NT2/D1 (cell line): ENCODE data around the gene SNX5.

Experiments
- DNase-seq: peaks from one replicate; pipeline ENCODE4 v3.0.0-alpha.2; 2011; ENCODE audit warnings: low read depth, low spot score
- H3K27me3 ChIP-seq: 2 replicates; pipeline ENCODE4 v1.6.0; 2011; ENCODE audit warnings: mild to moderate bottlenecking; ENCODE audit not compliant: insufficient read length, insufficient read depth
- H3K36me3 ChIP-seq: 2 replicates; pipeline ENCODE4 v1.6.1; 2011; ENCODE audit warnings: mild to moderate bottlenecking, low read length, mixed read lengths; ENCODE audit not compliant: insufficient read depth, insufficient read length
- H3K4me1 ChIP-seq: 2 replicates; pipeline ENCODE4 v1.5.1; 2011; ENCODE audit not compliant: insufficient read depth, insufficient read length
- H3K4me3 ChIP-seq: 2 replicates; pipeline ENCODE4 v1.5.1; 2011; ENCODE audit warnings: low read depth; ENCODE audit not compliant: insufficient read length
- H3K9ac ChIP-seq: 2 replicates; pipeline ENCODE4 v1.6.0; 2011; ENCODE audit warnings: low read depth; ENCODE audit not compliant: insufficient read length
- H3K9me3 ChIP-seq: 2 replicates; pipeline ENCODE4 v1.5.1; 2011; ENCODE audit warnings: mild to moderate bottlenecking, low read length; ENCODE audit not compliant: insufficient read depth
- SUZ12 ChIP-seq: IDR thresholded peaks from 2 replicates; pipeline ENCODE4 v1.6.1; 2011; ENCODE audit not compliant: insufficient read length, insufficient read depth; ENCODE audit errors: extremely low read depth
- YY1 ChIP-seq: IDR thresholded peaks from 2 replicates; pipeline ENCODE4 v1.6.1; 2011; ENCODE audit not compliant: insufficient read length, insufficient read depth
- ZNF274 ChIP-seq: IDR thresholded peaks from 2 replicates; pipeline ENCODE4 v1.6.1; 2011; ENCODE audit warnings: mild to moderate bottlenecking, low read depth, low read length

SNX5 gene

DNA sequence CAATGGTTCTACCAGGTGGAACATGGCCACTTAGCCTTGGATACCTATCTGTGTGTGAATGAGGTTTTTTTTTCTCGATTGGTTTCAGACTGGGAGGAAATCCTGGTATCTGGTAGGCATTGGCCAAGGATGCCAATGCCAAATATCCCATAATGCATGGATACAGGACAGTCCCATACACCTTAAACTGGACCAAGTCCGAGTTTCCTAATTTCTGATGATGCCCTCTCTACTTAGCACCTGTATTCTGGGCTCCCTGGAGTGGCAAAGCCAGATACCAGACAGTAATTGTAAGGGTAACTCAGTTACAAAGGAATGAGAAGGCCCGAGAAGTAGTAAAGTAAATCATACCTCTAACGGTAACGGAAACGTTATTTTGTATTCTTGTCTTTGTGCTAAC is 17.9 kb downstream of the SNX5 start:
- Histone ChIP-seq H3K36me3 (peaks cover 95% of the 10 kb centered on the region), H3K27me3 (no peaks in the 10 kb centered on the region), H3K4me1 (peaks cover 2% of the 10 kb centered on the region), H3K9ac (no peak overlapping the region), H3K9me3 (no peaks in the 10 kb centered on the region), H3K4me3 (no peak overlapping the region)
- TF ChIP-seq SUZ12: no peak
- no peak for TF ChIP-seq YY1
- TF ChIP-seq ZNF274: no peak
- no peak for DNase-seq

DNA sequence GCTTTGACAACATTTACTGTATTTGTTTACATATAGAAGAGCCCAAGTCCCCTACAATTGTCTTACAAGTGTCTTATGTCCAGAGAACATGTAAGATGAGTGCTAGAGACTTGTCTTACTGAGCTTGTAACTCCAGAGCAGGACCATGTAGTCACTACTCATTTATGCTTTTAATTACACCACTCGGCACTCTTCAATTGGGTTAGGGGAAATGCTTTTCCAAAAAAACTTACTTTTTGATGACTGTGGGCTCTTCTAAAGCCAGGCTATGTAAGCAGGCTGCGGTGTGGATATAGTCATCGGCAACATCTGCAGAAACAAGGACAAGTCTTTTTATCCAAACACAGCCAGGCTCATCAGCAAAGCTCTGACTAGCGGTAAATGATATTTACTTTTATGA is 18.7 kb downstream of the SNX5 start:
- DNase-seq: no peak
- Histone ChIP-seq H3K9ac (no peak overlapping the region), H3K9me3 (no peaks in the 10 kb centered on the region), H3K36me3 (peaks cover 96% of the 10 kb centered on the region), H3K27me3 (no peaks in the 10 kb centered on the region), H3K4me3 (no peak overlapping the region), H3K4me1 (peaks cover 2% of the 10 kb centered on the region)
- no peak for TF ChIP-seq YY1
- TF ChIP-seq SUZ12: no peak
- no peak for TF ChIP-seq ZNF274

DNA sequence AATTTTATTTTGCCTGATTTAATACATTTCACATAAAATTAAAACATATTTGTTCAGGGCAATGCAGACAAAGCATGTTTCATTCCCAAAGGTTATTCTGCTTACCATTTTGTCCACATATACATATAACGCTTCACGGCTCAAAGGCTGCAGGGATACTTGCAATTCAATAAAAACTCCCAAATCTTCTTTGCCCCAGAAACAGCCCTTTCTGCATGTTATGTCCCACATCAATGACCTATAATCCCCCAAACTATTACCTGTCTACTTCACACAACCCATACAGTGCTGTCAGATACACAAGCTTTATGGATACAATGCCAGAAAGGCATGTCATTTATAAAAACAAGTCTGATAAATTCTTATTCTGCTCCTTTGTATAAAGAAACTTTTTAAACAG is 20.2 kb downstream of the SNX5 start:
- peaks cover 2% of the 10 kb centered on the region for H3K4me1 ChIP-seq
- no peaks in the 10 kb centered on the region for H3K9me3 ChIP-seq
- TF ChIP-seq SUZ12 (no peak), ZNF274 (no peak), YY1 (no peak)
- no peak for DNase-seq
- H3K27me3 ChIP-seq: no peaks in the 10 kb centered on the region
- no peak overlapping the region for H3K4me3 ChIP-seq
- H3K9ac ChIP-seq: no peak overlapping the region
- peaks cover 91% of the 10 kb centered on the region for H3K36me3 ChIP-seq

DNA sequence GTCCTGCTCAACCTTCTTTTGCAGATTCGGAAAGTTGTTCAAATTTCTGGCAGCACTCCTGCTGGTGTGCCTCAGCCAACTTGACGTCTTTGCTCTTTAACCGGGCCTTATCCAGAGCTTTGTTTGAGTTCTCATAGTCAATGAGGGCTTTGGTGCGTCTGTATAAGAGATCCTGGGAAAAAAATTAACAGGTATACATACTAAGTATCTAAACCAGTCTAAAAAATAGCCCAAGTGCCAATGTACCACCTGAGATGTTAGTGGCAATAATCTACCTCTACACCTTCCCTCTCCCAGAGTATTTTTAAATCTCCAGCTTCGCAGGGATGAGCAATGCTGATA is 21.1 kb downstream of the SNX5 start:
- Histone ChIP-seq H3K4me3 (no peak overlapping the region), H3K9ac (no peak overlapping the region), H3K4me1 (no peaks in the 10 kb centered on the region), H3K36me3 (peaks cover 91% of the 10 kb centered on the region), H3K27me3 (no peaks in the 10 kb centered on the region), H3K9me3 (no peaks in the 10 kb centered on the region)
- no peak for DNase-seq
- no peak for TF ChIP-seq ZNF274
- TF ChIP-seq SUZ12: no peak
- no peak for TF ChIP-seq YY1

DNA sequence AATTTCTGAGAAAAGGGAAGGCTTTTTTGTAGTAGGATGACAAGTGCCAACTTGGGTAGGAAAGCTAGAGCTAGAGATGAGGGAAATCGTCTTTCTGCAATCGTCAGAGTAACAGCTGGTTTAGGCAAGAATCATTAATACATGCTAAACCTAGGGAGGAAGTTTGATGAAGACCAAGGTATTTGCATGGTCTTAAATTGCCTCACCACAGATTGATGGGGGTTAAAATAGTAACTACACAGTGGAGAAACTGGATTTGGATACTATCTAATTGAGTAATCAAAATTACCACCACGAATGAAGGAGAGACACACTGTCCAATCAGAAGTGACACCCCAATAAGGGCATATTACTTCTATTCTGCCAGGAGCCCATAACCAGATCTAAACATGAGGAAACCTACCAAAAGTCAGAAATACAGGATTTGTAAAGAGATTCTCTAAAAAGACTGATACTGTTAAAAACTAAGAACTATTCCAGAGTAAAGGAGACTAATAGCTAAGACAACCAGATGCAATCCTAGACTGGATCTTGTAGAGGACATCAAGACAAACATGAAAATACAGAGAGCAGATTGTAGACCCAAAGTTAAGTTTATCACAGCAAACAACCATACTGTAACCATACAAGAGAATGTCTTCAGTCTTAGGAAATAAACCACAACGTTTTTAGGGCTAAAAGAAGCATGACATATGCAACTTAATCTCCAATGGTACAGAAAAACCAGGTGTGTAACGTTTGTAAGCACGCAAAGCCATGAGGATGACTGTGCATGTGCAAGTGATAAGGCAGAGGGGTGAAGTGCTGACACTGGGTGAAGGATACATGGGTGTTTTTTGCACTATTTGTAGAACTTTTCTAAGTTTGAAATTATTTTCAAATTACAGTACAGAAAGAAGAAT is 21.8 kb downstream of the SNX5 start:
- Histone ChIP-seq H3K4me3 (no peak overlapping the region), H3K9me3 (no peaks in the 10 kb centered on the region), H3K27me3 (no peaks in the 10 kb centered on the region), H3K36me3 (peaks cover 93% of the 10 kb centered on the region), H3K9ac (no peak overlapping the region), H3K4me1 (no peaks in the 10 kb centered on the region)
- no peak for TF ChIP-seq ZNF274
- TF ChIP-seq YY1: no peak
- TF ChIP-seq SUZ12: no peak
- no peak for DNase-seq

DNA sequence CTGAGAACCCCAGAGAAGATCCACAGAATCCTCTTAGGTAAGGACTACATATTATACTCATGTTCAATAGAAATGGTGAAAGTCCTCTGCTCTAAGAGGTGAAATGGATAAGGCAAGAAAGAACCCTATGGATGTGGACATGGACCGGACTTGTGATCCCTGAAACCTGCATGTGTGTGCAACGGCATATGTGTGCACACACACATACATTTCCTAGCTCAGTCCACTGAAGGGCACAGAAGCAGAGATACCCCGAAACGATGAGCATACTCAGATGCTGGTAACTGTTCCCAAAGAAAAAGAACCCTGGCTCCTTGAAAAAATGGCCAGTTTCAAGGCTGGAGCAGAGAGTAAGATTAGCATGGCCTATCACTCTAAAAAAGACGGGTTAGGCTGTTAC is 22.6 kb downstream of the SNX5 start:
- Histone ChIP-seq H3K27me3 (no peaks in the 10 kb centered on the region), H3K9ac (no peak overlapping the region), H3K36me3 (peaks cover 94% of the 10 kb centered on the region), H3K9me3 (no peaks in the 10 kb centered on the region), H3K4me3 (no peak overlapping the region), H3K4me1 (no peaks in the 10 kb centered on the region)
- TF ChIP-seq ZNF274 (no peak), YY1 (no peak)
- DNase-seq: no peak

DNA sequence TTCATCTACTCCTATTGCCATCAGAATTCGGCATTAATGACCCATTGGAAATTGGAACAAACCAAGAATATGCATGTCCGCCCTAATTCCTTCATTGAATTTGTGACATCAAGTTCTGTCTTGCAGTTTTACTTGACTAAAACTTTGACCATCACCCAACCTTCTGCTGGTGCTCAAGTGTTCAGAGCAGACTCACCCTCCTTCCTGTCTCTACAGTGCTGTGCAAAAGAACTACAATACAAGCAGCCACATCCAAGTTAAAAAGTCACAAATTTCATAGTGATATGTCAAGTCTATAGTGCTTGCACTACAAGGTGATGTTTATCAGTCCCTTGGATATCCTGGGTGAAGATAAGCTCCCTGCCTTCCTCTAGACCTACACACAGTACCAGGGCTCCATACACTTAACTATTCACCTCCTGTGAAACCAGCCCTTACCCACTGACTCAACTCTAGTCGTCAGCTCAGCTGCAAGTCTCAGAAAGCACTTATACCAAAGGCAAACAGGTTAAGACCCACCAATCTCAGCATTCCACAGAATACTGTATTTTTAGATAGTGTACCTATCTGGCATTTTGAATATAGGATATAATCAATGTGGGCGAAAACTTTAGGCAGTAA is 23.6 kb downstream of the SNX5 start:
- peaks cover 2% of the 10 kb centered on the region for H3K4me1 ChIP-seq
- TF ChIP-seq YY1 (no peak), SUZ12 (no peak), ZNF274 (no peak)
- no peak for DNase-seq
- H3K27me3 ChIP-seq: no peaks in the 10 kb centered on the region
- H3K9me3 ChIP-seq: no peaks in the 10 kb centered on the region
- no peak overlapping the region for H3K4me3 ChIP-seq
- H3K36me3 ChIP-seq: peaks cover 91% of the 10 kb centered on the region
- no peak overlapping the region for H3K9ac ChIP-seq
